22Rv1 (cell line): ENCODE results near the gene KRT37.
"Not testable (repeated sequence)": the region's sequence is repeated elsewhere in the genome, so short reads cannot be mapped to it uniquely, and the experiment has no call there.

ENCODE experiments used
- H3K27ac ChIP-seq: fragments of 450-650 bp; 2 replicates; pipeline ENCODE4 v1.5.1; 2017
- CTCF ChIP-seq: fragments of 450-650 bp; IDR thresholded peaks from 2 replicates; pipeline ENCODE4 v1.5.1; 2017; ENCODE audit warnings: mild to moderate bottlenecking
- ZFX ChIP-seq: fragments of 450-650 bp; IDR thresholded peaks from 2 replicates; pipeline ENCODE4 v1.6.1; 2017; ENCODE audit warnings: antibody characterized with exemption, borderline replicate concordance

The KRT37 gene

GRCh38 chr17:41387670-41388069, 36.7 kb downstream of the KRT37 start:
- H3K27ac ChIP-seq, result no peak overlapping the region
- TF ChIP-seq CTCF (no peak), ZFX (no peak)

- no peak overlapping the region for H3K27ac ChIP-seq
- TF ChIP-seq CTCF, result no peak
- no peak for TF ChIP-seq ZFX
Observed at GRCh38 chr17:41386227-41386626, 38.2 kb downstream of the KRT37 start.

GRCh38 chr17:41383690-41384089, 40.7 kb downstream of the KRT37 start:
- H3K27ac ChIP-seq, result no peak overlapping the region
- TF ChIP-seq CTCF (no peak), ZFX (no peak)

- no peak overlapping the region for H3K27ac ChIP-seq
- TF ChIP-seq ZFX, result no peak
- no peak for TF ChIP-seq CTCF
Observed at GRCh38 chr17:41382394-41382793, 42.0 kb downstream of the KRT37 start.

- not testable (repeated sequence) for H3K27ac ChIP-seq
Observed at GRCh38 chr17:41381943-41382342, 42.4 kb downstream of the KRT37 start, which contains the start of gene KRT34. TSS of gene KRT34 (minus strand) at chr17:41382306. CDS start at chr17:41382246, 60 bp downstream.

GRCh38 chr17:41380091-41380490, 44.3 kb downstream of the KRT37 start:
- not testable (repeated sequence) for H3K27ac ChIP-seq

- no peak overlapping the region for H3K27ac ChIP-seq
- TF ChIP-seq ZFX, result no peak
- TF ChIP-seq CTCF, result no peak
Observed at GRCh38 chr17:41377546-41377945, 46.8 kb downstream of the KRT37 start.
